GM23338 (cell line): ENCODE measurements around the gene GPR82.

Experiments used
- CREB1 ChIP-seq: fragments of 250-450 bp; sonication (Bioruptor Pico); IDR thresholded peaks from 2 replicates; pipeline ENCODE4 v1.5.0; 2020; ENCODE audit warnings: low read depth, mild to moderate bottlenecking, moderate library complexity
- EZH2 ChIP-seq: fragments of 200-600 bp; sonication (generic); IDR thresholded peaks from one replicate; pipeline ENCODE4 v1.8.0; 2017; ENCODE audit warnings: antibody characterized with exemption, mild to moderate bottlenecking, low read depth; ENCODE audit not compliant: unreplicated experiment
- EZH2phosphoT487 ChIP-seq: fragments of 200-600 bp; sonication (generic); IDR thresholded peaks from one replicate; pipeline ENCODE4 v1.8.1; 2018; ENCODE audit warnings: antibody characterized with exemption; ENCODE audit not compliant: unreplicated experiment
- JUNB ChIP-seq: IDR thresholded peaks from one replicate; pipeline ENCODE4 v1.6.1; 2016; ENCODE audit warnings: antibody characterized with exemption; ENCODE audit not compliant: unreplicated experiment
- POLR2AphosphoS5 ChIP-seq: IDR thresholded peaks from 2 replicates; pipeline ENCODE4 v1.6.1; 2016; ENCODE audit warnings: antibody characterized with exemption, low read depth
- STAT1 ChIP-seq: IDR thresholded peaks from one replicate; pipeline ENCODE4 v1.6.1; 2016; ENCODE audit warnings: antibody characterized with exemption; ENCODE audit not compliant: unreplicated experiment
- ZNF114 ChIP-seq: fragments of 250-450 bp; sonication (Bioruptor Pico); IDR thresholded peaks from 2 replicates; pipeline ENCODE4 v1.5.0; 2020; ENCODE audit warnings: mild to moderate bottlenecking, moderate library complexity
- TF ChIP-seq, protein P1 (sequence below), 2 experiments: fragments of 200-600 bp in 1 of 2; sonication (generic) in 1 of 2; conservative IDR thresholded peaks; 2 replicates each; pipeline versions ENCODE4 v1.5.1 to v1.6.1; 2016 to 2017; ENCODE audit warnings: antibody characterized with exemption in 2 of 2, low read depth in 2 of 2, mild to moderate bottlenecking in 2 of 2, moderate library complexity in 1 of 2
- TF ChIP-seq, protein P2 (sequence below): IDR thresholded peaks from one replicate; pipeline ENCODE4 v1.6.1; 2018; ENCODE audit warnings: antibody characterized with exemption; ENCODE audit not compliant: unreplicated experiment

DNA sequence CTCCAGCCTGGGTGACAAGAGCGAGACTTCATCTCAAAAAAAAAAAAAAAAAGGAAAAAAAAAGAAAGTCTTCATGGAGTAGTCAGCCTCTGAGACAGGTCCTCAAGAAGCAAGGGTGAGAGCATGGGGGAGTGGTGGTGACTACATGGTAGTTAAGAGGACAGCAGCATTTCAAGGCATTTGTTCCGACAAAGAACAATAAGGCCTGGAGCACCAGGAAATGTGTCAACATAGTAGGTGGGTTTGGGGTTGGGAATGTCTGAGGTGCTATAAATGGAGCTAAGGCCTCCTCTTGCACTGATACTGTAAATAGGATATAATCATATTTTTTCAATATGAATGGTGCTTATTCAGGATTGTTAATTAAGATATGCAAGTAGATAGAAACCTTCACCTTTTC, 34.4 kb downstream of the GPR82 start:
- TF ChIP-seq, protein P1, sequence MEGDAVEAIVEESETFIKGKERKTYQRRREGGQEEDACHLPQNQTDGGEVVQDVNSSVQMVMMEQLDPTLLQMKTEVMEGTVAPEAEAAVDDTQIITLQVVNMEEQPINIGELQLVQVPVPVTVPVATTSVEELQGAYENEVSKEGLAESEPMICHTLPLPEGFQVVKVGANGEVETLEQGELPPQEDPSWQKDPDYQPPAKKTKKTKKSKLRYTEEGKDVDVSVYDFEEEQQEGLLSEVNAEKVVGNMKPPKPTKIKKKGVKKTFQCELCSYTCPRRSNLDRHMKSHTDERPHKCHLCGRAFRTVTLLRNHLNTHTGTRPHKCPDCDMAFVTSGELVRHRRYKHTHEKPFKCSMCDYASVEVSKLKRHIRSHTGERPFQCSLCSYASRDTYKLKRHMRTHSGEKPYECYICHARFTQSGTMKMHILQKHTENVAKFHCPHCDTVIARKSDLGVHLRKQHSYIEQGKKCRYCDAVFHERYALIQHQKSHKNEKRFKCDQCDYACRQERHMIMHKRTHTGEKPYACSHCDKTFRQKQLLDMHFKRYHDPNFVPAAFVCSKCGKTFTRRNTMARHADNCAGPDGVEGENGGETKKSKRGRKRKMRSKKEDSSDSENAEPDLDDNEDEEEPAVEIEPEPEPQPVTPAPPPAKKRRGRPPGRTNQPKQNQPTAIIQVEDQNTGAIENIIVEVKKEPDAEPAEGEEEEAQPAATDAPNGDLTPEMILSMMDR (conservative IDR thresholded peaks at IDR 0.05; ENCODE audit: low read depth in 2 of 2): no peak
- TF ChIP-seq EZH2 (no peak), ZNF114 (CRISPR knock-in tag) (no peak), CREB1 (CRISPR knock-in tag) (no peak), POLR2AphosphoS5 (no peak), EZH2phosphoT487 (no peak), STAT1 (no peak), JUNB (no peak)
- TF ChIP-seq, protein P2, sequence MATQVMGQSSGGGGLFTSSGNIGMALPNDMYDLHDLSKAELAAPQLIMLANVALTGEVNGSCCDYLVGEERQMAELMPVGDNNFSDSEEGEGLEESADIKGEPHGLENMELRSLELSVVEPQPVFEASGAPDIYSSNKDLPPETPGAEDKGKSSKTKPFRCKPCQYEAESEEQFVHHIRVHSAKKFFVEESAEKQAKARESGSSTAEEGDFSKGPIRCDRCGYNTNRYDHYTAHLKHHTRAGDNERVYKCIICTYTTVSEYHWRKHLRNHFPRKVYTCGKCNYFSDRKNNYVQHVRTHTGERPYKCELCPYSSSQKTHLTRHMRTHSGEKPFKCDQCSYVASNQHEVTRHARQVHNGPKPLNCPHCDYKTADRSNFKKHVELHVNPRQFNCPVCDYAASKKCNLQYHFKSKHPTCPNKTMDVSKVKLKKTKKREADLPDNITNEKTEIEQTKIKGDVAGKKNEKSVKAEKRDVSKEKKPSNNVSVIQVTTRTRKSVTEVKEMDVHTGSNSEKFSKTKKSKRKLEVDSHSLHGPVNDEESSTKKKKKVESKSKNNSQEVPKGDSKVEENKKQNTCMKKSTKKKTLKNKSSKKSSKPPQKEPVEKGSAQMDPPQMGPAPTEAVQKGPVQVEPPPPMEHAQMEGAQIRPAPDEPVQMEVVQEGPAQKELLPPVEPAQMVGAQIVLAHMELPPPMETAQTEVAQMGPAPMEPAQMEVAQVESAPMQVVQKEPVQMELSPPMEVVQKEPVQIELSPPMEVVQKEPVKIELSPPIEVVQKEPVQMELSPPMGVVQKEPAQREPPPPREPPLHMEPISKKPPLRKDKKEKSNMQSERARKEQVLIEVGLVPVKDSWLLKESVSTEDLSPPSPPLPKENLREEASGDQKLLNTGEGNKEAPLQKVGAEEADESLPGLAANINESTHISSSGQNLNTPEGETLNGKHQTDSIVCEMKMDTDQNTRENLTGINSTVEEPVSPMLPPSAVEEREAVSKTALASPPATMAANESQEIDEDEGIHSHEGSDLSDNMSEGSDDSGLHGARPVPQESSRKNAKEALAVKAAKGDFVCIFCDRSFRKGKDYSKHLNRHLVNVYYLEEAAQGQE: no peak
